Measurements from ENCODE around the gene MELK.

Gene MELK

GRCh38 chr9:36597412-36598178 is 24.9 kb downstream of the MELK start:
- no peak overlapping the region for H3K4me3 ChIP-seq
- no peaks in the 10 kb centered on the region for H3K27me3 ChIP-seq (ENCODE audit: low read depth)
- H3K36me3 ChIP-seq (replicated peaks): peaks cover 81% of the 10 kb centered on the region
- no peaks in the 10 kb centered on the region for H3K9me3 ChIP-seq
- peak; percentile 17 to 41 for DNase-seq (ENCODE audit: low spot score in 2 of 2)
- in situ Hi-C loops (cut with MboI; ENCODE audit: low sequenced_read_pairs): no loop called here
- H3K4me1 ChIP-seq: peaks cover 17% of the 10 kb centered on the region

- no peak for DNase-seq (ENCODE audit: low spot score in 2 of 2)
- Histone ChIP-seq H3K4me3 (no peak overlapping the region), H3K9me3 (no peaks in the 10 kb centered on the region), H3K27me3 (ENCODE audit: low read depth) (no peaks in the 10 kb centered on the region), H3K4me1 (peaks cover 11% of the 10 kb centered on the region; the same call in 1 of the 2 replicates), H3K36me3 (replicated peaks) (peaks cover 86% of the 10 kb centered on the region)
- in situ Hi-C loops (cut with MboI; ENCODE audit: low sequenced_read_pairs): no loop called here
Observed at GRCh38 chr9:36598273-36598672, 25.6 kb downstream of the MELK start.

- no peaks in the 10 kb centered on the region for H3K4me1 ChIP-seq
- no peak overlapping the region for H3K4me3 ChIP-seq
- H3K27me3 ChIP-seq (ENCODE audit: low read depth): no peaks in the 10 kb centered on the region
- H3K36me3 ChIP-seq (replicated peaks): peaks cover 80% of the 10 kb centered on the region
- DNase-seq (ENCODE audit: low spot score in 2 of 2): no peak
- in situ Hi-C loops (cut with MboI; ENCODE audit: low sequenced_read_pairs): no loop called here
- H3K9me3 ChIP-seq: no peaks in the 10 kb centered on the region
Observed at GRCh38 chr9:36603006-36603405, 30.3 kb downstream of the MELK start.

DNA sequence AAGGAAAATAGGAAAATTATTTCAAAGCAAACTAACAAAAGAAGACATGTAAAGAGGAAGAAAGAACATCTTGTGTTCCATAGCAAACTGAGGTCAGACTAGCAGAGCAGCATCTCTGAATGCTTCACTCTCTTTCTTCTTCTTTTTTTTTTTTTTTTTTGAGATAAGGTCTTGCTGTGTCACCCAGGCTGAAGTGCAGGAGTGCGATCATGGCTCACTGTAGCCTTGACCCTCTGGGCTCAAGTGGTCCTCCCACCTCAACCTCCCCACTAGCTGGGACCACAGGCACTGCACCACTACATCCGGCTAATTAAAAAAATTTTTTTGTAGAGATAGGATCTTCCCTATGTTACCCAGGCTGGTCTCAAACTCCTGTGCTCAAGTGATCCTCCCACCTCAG is 36.6 kb downstream of the MELK start:
- H3K36me3 ChIP-seq (replicated peaks): peaks cover 71% of the 10 kb centered on the region
- in situ Hi-C loops (cut with MboI; ENCODE audit: low sequenced_read_pairs): no loop called here

DNA sequence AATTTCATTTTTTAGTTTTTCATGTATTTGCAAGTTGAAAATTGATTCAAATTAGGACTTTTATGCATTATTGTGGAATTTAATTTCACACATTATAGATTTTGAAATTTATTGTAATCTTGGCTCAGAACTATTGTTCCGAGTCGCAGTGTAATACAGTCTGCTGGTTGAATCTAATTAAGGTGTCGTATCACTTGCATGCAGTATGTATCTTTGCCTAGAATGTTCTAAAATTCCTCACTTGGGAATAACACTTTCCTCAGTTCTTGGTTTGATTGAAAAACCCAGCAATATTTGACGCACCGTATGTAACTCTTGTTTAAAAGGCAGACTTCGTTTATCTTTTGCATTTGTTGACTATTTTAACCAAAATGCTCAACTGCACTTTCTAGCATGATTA is 49.4 kb downstream of the MELK start:
- no peak overlapping the region for H3K4me3 ChIP-seq
- in situ Hi-C loops (cut with MboI; ENCODE audit: low sequenced_read_pairs): no loop called here
- no peaks in the 10 kb centered on the region; the same call in 1 of the 2 replicates for H3K9me3 ChIP-seq
- H3K4me1 ChIP-seq: no peaks in the 10 kb centered on the region
- H3K27me3 ChIP-seq (ENCODE audit: low read depth): no peaks in the 10 kb centered on the region
- peaks cover 34% of the 10 kb centered on the region for H3K36me3 ChIP-seq (replicated peaks)
- no peak for DNase-seq (ENCODE audit: low spot score in 2 of 2)

More for the DNA sequence above, 36.6 kb downstream of the MELK start:
- H3K27me3 ChIP-seq (ENCODE audit: low read depth): no peaks in the 10 kb centered on the region
- H3K4me3 ChIP-seq: no peak overlapping the region
- H3K4me1 ChIP-seq: no peaks in the 10 kb centered on the region
- DNase-seq (ENCODE audit: low spot score in 2 of 2): no peak
- no peaks in the 10 kb centered on the region for H3K9me3 ChIP-seq

- H3K4me3 ChIP-seq: no peak overlapping the region
- in situ Hi-C loops (cut with MboI; ENCODE audit: low sequenced_read_pairs): no loop called here
- no peak for DNase-seq (ENCODE audit: low spot score in 2 of 2)
- peaks cover 40% of the 10 kb centered on the region for H3K36me3 ChIP-seq (replicated peaks)
- no peaks in the 10 kb centered on the region; the same call in 1 of the 2 replicates for H3K9me3 ChIP-seq
- H3K4me1 ChIP-seq: no peaks in the 10 kb centered on the region
- no peaks in the 10 kb centered on the region for H3K27me3 ChIP-seq (ENCODE audit: low read depth)
Observed at GRCh38 chr9:36623280-36623679, 50.6 kb downstream of the MELK start.

DNA sequence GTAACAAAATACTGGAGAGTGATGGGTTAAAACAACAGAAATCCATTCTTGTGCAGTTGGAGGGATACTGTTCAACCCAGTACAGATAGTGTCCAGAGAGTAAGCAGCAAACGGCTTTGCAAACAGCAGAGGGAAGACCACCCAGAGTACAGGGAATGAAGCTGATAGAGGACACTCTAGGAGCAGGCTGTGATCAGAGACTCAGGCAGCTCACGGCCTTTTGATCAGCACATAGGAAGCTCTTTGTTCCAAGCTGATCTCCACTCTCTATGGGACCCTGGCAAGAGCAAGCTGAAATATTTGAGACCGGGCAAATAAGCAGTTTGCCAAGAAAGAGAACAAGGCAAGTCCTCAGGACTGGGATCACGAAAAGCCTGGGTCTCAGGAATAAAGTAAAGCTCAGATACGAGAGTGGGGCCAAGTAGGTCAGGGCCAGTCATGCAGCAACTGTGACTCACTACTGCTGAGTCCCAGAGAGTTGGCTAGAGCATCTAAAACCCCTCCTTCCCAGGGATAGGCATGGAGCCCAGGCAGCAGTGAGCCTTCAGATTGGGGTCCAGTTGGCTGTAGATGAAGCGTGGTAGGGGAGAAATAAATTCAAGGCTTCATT is 52.4 kb downstream of the MELK start:
- Histone ChIP-seq H3K4me1 (no peaks in the 10 kb centered on the region), H3K4me3 (no peak overlapping the region), H3K36me3 (replicated peaks) (peaks cover 34% of the 10 kb centered on the region), H3K9me3 (no peaks in the 10 kb centered on the region), H3K27me3 (ENCODE audit: low read depth) (no peaks in the 10 kb centered on the region)
- in situ Hi-C loops (cut with MboI; ENCODE audit: low sequenced_read_pairs): no loop called here
- no peak for DNase-seq (ENCODE audit: low spot score in 2 of 2)

DNA sequence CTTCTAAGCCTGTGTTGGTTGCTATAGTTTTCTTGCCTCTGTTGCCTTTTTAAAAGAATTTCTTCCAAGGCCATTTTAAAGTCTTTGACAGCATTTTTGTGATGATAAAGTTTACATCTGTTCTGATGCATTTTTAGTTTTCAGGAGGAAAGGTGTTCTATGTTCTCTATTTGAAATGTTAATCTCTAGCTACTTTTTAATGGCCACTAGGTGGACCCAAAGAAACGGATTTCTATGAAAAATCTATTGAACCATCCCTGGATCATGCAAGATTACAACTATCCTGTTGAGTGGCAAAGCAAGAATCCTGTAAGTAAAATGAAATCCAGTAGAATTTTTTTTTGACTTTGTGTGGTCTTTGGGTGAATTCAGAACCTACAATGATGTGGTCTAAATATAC is 60.2 kb downstream of the MELK start:
- H3K4me1 ChIP-seq: peaks cover 6% of the 10 kb centered on the region
- in situ Hi-C loops (cut with MboI; ENCODE audit: low sequenced_read_pairs): no loop called here
- DNase-seq (ENCODE audit: low spot score in 2 of 2): peak in 1 of 2 experiments; percentile 48
- H3K4me3 ChIP-seq: no peak overlapping the region
- H3K36me3 ChIP-seq (replicated peaks): peaks cover 28% of the 10 kb centered on the region
- H3K9me3 ChIP-seq: no peaks in the 10 kb centered on the region
- H3K27me3 ChIP-seq (ENCODE audit: low read depth): no peaks in the 10 kb centered on the region

- H3K9me3 ChIP-seq: no peaks in the 10 kb centered on the region
- H3K4me3 ChIP-seq: no peak overlapping the region
- H3K36me3 ChIP-seq (replicated peaks): peaks cover 40% of the 10 kb centered on the region
- in situ Hi-C loops (cut with MboI; ENCODE audit: low sequenced_read_pairs): no loop called here
- H3K27me3 ChIP-seq (ENCODE audit: low read depth): no peaks in the 10 kb centered on the region
- no peak for DNase-seq (ENCODE audit: low spot score in 2 of 2)
- peaks cover under 1% of the 10 kb centered on the region; the same call in 1 of the 2 replicates for H3K4me1 ChIP-seq
Observed at GRCh38 chr9:36637491-36638270, 65.0 kb downstream of the MELK start.

DNA sequence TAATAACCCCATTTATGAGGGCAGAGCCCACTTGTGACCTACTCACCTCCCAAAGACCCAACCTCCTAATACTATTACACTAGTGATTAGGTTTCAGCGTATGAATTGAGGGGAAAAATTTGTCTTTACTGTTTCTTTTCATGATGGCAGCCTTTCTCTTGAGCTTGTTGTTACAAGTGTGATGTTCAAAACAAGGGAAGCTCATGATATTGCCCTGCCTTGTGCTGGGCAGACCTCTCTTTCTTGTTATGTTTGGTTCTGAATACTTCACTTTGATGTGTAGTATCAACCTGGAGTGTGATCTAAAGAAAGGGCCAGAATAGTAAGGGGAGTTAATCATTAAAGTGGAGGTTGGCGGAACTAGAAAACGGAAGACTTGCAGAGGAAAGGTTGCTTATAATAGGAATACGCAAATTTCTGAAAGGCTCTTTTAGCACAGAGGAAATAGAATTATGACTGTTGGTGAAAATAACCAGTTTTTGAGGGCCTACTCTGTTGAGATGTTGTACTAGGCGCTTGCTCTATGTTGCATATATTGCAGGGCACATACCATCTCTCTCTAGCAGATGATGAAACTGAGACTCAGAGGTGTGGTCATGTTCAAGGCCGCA is 68.2 kb downstream of the MELK start:
- Histone ChIP-seq H3K36me3 (replicated peaks) (peaks cover 50% of the 10 kb centered on the region), H3K9me3 (no peaks in the 10 kb centered on the region), H3K4me3 (no peak overlapping the region), H3K27me3 (ENCODE audit: low read depth) (no peaks in the 10 kb centered on the region), H3K4me1 (no peaks in the 10 kb centered on the region)
- no peak for DNase-seq (ENCODE audit: low spot score in 2 of 2)
- in situ Hi-C loops (cut with MboI; ENCODE audit: low sequenced_read_pairs): no loop called here

GRCh38 chr9:36642817-36643216 is 70.1 kb downstream of the MELK start:
- Histone ChIP-seq H3K4me1 (no peaks in the 10 kb centered on the region), H3K9me3 (no peaks in the 10 kb centered on the region), H3K27me3 (ENCODE audit: low read depth) (no peaks in the 10 kb centered on the region), H3K4me3 (no peak overlapping the region), H3K36me3 (replicated peaks) (peaks cover 56% of the 10 kb centered on the region)
- DNase-seq (ENCODE audit: low spot score in 2 of 2): no peak
- in situ Hi-C loops (cut with MboI; ENCODE audit: low sequenced_read_pairs): no loop called here

DNA sequence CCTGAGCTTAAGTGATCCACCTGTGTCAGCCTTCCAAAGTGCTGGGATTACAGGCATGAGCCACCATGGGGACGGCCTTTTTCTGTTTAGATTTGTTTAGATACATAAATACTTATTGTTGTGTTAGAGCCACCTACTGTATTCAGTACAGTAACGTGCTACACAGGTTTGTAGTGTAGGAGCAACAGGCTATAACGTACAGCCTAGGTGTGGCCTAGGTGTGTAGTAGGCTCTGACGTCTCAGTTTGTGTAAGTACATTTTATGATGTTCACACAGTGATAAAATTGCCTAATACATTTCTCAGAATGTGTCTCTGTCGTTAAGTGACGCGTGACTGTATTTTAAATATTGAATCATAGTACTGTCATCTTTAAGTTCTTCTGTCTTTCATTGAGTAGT is 84.1 kb downstream of the MELK start:
- Histone ChIP-seq H3K4me3 (no peak overlapping the region), H3K27me3 (ENCODE audit: low read depth) (no peaks in the 10 kb centered on the region), H3K4me1 (no peaks in the 10 kb centered on the region), H3K9me3 (no peaks in the 10 kb centered on the region), H3K36me3 (replicated peaks) (peaks cover 57% of the 10 kb centered on the region)
- no peak for DNase-seq (ENCODE audit: low spot score in 2 of 2)
- in situ Hi-C loops (cut with MboI; ENCODE audit: low sequenced_read_pairs): no loop called here

DNA sequence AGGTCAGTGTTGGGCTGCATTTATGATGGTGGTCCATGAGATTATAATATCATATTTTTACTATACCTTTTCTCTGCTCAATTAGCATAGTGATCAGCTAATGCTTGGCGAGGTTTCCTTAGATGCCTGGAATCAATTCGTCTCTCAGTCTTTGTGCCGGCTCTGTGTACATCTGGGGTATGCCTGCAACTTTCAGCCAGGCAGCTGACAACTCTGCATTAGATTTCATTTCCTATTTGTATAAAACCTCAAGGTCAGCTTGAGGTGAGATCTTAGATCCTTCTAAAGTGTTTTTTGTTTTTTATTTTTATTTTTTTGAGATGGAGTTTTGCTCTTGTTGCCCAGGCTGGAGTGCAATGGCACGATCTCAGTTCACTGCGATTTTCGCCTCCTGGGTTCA is 86.8 kb downstream of the MELK start:
- Histone ChIP-seq H3K36me3 (replicated peaks) (peaks cover 46% of the 10 kb centered on the region), H3K4me3 (no peak overlapping the region), H3K4me1 (no peaks in the 10 kb centered on the region), H3K27me3 (ENCODE audit: low read depth) (no peaks in the 10 kb centered on the region), H3K9me3 (no peaks in the 10 kb centered on the region)
- in situ Hi-C loops (cut with MboI; ENCODE audit: low sequenced_read_pairs): no loop called here
- no peak for DNase-seq (ENCODE audit: low spot score in 2 of 2)
